ENCODE results near the gene HECTD4.
"Not testable (repeated sequence)": the region's sequence is repeated elsewhere in the genome, so short reads cannot be mapped to it uniquely, and the experiment has no call there.

Gene HECTD4

DNA sequence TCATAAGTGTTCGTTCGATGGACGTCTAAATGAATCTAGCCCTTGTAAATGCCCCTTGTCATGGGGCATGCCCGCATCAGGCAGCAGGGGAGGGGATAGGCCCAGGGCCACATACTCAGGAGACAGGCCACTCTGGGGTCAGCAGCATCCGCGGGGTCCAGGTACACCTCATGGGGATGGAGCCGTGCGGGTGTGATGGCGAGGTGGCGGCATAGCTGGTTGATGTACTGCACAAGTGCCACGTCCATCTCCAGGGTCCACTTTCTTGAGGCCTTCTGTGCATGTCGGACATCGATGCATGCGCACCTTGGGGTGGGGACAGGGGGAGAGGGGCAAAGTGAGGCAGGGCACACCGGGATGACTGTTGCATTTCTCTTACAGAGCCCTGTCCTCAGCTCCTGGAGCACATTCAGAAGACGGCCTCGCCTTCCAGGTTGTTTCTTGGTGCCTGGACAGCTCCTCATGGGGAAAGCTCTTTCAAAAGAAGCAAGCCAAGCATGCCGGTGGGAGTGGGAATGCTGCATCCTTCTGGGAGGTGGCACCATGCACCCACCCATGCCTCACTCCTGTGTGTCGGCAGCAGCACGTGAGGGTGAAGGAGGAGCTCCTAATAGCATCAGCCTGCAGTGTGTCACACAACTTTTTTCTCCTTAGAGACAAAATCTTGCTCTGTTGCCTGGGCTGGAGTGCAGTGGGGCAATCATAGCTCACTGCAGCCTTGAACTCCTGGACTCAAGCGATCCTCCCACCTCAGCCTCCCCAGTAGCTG is 209.5 kb downstream of the HECTD4 start:
- DNase-seq, result no peak

GRCh38 chr12:112170971-112171596 is 211.1 kb downstream of the HECTD4 start:
- DNase-seq, result no peak

DNA sequence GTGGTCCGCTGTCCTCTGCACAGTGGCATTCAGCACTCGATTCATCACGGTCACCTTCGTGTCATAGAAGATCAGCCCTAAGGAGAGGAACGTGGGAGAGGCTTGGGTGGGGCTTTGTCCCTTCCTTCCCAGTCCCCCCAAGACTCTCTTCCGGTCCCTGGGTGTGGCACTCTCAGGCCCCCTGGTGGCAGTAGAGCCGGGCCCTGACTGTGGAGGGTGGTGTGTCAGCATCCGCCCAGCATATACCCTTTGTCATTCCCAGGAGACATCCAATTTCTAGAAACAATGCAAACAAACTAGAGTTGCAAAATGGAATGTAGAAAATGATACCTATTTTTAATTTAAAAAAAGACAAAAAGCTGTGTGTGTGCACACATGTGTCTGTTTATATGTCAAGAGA is 211.9 kb downstream of the HECTD4 start:
- DNase-seq, result no peak

- DNase-seq, result no peak
These were observed 212.3 kb downstream of the HECTD4 start for GRCh38 chr12:112169966-112170365.

DNA sequence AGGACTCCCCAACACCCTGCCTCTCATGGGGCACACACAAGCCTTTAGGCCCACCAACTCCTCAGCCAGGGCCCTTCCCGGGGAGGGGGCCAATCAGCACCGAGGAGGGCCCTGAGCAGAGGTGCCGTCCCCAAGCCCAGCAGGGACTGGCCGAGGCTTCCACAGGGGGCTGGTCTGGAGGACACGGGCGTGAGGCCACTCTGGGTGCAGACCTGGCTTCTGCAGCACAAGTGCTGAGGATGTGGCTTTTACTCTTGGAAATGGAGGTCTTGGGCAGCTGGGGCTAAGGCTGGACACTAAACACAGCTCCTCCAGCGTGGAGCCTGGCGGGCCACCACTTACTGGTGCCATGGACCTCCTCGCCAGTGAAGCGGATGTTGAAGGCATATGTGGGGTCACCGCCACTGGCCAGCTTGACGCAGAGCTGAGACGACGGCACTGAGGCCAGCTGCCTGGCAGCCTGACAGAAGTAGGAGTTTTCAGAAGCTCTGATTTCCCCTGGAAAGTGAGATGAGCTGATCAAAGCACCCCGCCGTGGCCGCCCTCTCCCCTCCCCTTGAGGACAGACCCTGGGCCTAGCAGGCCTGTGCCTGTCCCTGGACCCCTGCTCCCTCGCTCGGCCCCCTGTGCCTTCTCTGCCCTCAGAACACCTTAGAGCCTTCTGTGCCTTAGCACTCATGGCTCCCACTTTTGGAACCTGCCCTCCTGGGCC is 212.9 kb downstream of the HECTD4 start:
- no peak for DNase-seq

DNA sequence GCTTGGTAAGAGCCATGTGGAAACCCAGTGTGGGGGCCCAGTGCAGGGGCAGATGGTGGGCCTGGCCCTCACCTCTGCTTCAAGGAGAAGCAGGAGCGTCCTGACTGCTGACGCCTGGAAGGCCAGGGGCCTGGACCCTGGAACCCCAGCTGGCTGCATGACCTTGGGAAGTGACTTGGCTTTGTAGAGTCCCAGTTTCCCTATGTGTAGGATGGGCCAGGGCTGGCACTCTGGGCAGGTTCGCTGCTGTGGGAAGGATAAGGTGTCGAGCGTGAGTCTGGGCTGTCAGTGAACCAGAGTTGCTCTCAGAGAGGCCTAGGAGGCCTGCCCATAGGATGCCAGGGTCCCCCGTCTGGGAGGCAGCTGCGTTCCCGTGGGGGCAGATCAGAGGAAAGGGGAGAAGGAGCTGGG is 213.7 kb downstream of the HECTD4 start:
- DNase-seq, result no peak

GRCh38 chr12:112167718-112168525 is 214.3 kb downstream of the HECTD4 start:
- no peak for DNase-seq

GRCh38 chr12:112167031-112167461 is 215.2 kb downstream of the HECTD4 start:
- no peak for DNase-seq

DNA sequence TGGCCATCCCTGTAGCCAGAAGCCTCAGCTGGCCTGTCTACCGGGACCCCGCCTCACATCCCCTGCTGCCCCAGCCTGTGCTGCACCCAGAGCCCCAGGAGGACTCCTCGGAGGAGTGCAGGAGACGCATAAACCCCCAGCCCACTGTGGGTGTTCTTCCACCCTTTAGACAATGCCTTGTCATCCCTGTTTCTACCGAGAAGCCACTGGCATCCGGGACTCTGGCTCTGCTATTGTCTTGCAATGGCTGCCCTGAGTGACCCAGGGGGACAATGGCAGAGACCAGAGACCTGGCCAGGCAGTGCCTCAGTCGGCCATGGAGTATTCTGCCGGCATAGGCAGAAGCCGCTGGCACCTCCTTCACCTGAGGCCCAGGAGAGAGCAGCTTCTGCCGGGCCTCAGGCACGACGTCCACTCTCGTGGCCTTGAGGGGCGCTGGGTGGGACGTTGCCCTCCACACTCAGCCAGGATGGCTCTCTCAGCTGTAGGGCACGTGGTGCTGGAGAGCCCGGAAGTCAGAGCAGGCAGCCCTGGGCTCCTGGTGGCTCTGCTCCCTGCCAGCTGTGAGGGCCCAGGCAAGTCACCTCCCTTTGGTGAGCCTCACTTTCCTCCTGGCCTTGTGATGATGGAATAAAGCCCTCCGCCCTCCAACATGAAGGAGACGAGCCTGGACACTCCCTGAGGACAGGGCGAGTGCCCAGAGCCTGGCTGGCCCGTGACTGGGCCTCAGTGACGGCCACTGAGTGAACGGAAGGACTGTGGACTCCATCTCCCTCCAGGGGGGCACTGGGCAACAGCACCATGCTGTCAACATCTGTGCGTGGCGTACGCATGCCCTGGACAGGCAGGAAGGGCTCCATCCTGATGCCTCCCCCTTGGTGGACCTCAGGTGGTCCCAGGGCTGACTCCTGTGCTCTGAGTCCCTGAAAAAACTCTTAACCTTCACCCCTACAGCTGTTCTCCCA is 215.9 kb downstream of the HECTD4 start:
- DNase-seq, result no peak

DNA sequence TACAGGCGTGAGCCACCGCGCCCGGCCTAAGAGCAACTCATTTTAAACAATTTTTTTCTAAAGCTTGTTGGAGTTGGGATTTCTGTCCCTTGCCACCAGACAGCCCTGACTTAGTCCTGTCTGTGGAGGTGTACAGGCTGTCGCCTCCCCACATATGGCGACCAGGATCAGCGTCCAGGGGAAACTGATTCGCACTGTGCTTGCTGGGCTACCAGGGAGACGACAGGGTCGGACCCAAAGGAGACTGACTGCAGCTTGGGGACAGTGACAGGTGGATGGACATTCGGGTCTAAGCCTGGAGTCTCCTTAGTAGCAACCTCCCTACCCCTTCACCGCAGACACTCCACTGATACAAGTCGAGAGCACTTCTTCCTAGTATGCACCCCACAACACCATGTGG is 216.6 kb downstream of the HECTD4 start:
- no peak for DNase-seq

- no peak for DNase-seq
These were observed 218.1 kb downstream of the HECTD4 start for GRCh38 chr12:112164011-112164660.

DNA sequence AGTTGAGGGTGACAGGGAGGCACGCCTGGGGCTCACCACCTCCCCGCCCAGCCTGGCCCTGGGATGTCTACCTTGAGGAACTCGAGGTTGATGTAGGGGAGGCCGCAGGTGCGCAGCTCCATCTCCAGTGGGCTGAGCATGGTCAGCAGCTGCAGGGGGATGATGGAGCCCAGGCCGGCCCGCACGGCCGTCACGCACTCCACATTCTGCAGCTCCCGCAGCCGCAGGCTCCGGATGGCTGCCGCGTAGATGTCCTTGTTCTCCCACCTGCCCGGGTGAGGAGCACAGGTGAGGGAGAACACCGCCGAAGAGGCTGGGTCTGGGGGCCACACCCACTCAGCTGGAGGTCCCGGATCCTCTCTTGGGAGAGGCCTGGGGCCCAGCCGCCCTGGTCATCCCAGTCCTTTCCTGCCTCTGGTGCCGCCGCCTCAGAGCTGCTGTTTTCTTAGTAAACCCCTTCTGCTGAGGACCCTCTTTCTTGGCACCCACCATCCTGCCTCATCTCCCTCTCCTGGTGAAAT is 218.7 kb downstream of the HECTD4 start:
- DNase-seq, result no peak

- DNase-seq, result no peak
These were observed 219.2 kb downstream of the HECTD4 start for GRCh38 chr12:112163056-112163455.

DNA sequence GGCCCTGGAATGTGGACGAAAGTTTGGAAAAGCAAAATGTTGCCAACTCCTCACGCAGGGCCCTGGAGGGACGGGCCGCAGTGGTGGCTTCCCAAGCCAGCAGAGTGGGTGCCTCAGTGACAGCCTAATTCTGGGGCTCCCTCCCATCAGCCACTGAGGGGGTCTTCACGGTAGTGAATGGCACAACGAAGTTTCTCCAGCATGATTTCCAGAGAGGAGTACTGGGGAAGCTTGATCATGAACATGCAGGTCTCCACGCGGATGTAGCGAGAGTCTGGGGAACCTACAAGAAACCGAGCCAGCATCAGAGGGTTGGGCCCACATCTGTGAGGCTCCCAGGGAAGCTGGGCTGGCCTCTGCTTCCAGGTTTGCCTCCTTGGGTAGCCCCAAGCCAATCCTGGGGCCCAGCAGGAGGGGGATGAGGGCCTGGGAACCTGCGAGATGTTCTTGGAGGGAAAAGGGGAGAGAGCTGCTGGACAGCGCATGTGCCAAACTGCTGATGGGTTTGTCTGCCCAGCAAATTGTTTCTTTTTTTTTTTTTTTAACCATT is 219.9 kb downstream of the HECTD4 start:
- DNase-seq, result no peak

DNA sequence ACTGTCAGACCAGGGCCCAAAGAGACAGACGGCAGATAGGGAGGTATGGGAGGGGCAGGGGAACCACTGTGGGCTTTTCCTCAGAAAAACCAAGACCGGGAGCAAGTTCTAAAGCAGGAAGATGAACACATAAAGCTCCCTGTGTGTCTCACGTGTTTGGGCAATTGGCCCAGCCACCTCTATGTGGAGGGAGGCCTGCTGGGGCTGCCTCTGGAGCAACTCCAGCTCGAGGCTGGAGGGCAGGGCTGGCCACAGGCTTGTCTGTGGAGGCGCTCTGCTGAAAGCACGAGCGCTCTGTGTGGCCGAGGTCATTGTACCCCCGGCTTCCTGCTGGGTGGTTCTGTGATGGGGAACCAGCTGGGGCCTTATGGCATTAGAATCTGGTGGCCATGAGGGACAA is 220.5 kb downstream of the HECTD4 start:
- DNase-seq, result no peak

- no peak for DNase-seq
These were observed 221.6 kb downstream of the HECTD4 start for GRCh38 chr12:112160611-112161010.

DNA sequence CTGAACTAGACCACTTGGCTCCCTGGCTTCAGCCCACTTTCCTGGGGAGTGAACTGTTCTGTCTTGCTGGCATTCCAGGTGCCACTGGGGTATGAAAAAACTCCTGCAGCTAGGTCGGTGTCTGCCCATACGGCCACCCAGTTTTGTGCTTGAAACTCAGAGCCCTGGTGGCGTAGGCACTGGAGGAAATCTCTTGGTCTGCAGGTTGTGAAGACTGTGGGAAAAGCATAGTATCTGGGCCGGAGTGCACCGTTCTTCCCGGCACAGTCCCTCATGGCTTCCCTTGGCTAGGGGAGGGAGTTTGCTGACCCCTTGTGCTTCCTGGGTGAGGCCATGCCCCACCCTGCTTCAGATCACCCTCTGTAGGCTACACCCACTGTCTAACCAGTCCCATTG is 223.1 kb downstream of the HECTD4 start:
- no peak for DNase-seq

DNA sequence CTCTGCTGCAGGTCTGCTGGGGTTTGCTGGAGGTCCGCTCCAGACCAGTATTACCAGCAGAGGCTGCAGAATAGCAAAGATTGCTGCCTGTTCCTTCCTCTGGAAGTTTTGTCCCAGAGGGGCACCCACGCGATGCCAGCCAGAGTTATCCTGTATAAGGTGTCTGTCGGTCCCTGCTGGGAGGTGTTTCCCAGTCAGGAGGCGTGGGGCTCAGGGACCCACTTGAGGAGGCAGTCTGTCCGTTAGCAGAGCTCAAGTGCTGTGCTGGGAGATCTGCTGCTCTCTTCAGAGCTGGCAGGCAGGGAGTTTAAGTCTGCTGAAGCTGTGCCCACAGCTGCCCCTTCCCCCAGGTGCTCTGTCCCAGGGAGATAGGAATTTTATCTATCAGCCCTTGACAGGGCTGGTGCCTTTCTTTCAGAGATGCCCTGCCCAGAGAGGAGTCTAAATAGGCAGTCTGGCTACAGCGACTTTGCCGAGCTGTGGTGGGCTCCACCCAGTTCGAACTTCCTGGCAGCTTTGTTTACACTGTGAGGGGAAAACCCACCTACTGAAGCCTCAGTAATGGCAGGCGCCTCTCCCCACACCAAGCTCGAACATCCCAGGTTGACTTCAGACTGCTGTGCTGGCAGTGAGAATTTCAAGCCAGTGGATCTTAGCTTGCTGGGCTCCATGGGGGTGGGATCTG is 223.6 kb downstream of the HECTD4 start:
- not testable (repeated sequence) for DNase-seq

- DNase-seq, result no peak
These were observed 228.4 kb downstream of the HECTD4 start for GRCh38 chr12:112153893-112154219.

GRCh38 chr12:112153181-112153892 is 228.9 kb downstream of the HECTD4 start:
- DNase-seq, result no peak
